ENCODE data around the gene RAMP1.
"Not testable (repeated sequence)": the region's sequence is repeated elsewhere in the genome, so short reads cannot be mapped to it uniquely, and the experiment has no call there.

The RAMP1 gene

DNA sequence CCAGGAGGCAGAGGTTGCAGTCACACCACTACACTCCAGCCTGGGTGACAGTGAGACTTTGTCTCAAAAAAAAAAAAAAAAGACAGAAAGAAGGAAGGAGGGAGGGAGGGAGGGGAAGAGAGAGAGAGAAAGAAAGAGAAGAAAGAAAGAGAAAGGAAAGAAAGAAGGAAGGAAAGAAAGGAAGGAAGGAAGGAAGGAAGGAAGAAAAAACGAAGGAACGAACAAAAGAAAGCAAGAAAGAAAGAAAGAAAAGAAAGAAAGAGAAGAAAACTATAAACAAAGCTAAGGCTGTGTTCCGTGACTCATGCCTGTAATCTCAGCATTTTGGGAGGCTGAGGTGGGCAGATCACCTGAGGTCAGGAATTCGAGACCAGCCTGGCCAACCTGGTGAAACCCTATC, 91.9 kb downstream of the RAMP1 start:
- not testable (repeated sequence) for DNase-seq (ENCODE audit: low read depth in 2 of 2)

DNA sequence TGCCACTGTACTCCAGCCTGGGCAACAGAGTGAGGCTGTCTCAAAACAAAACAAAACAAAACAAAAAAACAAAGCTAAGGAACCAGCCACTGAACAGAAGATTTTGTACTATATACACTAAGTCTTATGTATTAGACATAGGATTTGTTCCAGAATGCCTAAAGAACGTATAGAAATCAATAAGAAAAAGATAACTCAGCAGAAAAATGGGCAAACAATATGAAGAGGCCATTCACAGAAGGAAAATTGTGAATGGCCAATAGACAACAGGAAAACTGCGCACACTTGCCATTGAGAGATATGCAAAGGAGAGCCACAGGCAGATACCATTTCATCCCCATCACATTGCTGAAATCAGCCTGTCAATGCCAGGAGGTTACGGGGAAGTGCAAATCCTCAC, 92.5 kb downstream of the RAMP1 start:
- DNase-seq (ENCODE audit: low read depth in 2 of 2), result no peak

DNA sequence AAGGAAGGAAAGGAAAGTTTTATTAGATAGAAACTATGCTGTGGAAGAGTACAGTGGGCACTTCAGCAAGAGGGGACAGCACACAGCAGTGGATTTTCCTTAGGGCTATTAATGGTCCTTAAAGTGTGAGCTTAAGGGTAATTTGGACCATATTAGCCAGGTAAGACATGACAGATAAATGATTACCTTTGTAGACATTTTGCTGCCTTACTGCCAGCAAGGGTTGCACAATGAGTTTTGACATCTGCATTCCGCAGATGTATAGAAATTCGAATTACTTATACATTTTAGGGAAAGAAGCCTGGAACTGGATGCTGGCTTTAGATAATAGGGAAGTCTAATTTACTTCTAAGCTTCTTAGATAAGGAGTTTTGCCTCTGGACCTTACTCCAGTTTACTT, 93.4 kb downstream of the RAMP1 start:
- no peak for DNase-seq (ENCODE audit: low read depth in 2 of 2)

DNA sequence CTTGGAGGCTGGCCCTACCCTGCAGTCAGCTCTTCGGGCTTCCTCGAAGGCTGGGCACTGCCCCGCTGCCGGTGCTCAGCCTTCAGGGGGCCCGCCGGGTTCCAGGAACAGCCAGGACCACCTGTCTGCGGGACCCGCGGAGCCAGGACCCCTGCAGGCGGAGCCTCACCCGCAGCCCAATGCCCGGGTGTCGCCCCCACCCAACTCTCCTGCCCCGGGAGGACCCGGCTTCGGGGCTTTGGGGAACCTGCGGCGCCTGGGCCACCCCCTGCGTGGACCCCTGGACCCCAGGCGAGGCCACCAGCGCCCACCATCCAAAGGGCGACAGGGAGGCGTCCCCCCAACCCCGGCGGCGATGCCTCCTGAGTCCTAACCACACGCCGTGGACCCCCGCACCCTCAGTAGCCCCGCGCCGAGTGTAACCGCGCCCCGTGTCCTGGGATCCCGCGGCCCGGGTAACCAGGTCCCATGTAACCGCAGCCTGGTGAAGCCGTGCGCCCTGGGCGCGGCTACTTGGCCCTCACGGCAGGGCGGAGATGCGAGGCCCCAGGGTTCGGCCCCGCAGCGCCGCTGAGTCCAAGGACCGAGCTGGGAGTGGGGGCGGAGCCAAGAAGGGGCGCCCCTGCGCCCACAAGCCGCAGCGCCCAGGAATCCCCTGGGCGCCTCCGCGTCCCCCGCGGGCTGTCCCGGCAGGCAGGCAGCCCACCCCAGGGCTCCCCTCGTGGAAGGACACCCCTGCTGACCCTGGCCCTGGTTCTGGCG, 96.4 kb downstream of the RAMP1 start:
- no peak for DNase-seq (ENCODE audit: low read depth in 2 of 2)

DNA sequence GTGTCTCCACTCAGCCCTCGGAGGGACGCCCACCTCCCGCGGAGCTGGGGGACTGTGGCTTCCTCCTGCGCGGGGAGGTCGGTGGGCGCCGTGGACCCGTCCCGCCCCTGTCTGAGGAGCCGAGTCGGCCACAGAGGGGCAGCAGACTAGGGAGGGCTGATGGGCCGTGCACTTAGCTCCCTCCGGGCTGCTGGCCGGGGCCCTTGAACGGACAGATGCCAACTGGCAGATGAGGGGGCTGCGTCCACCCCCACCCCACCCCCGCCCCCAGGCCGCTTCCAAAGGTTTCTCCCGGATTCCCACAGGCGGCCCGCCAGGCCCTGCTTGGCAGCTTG, 96.9 kb downstream of the RAMP1 start:
- DNase-seq (ENCODE audit: low read depth in 2 of 2), result no peak

DNA sequence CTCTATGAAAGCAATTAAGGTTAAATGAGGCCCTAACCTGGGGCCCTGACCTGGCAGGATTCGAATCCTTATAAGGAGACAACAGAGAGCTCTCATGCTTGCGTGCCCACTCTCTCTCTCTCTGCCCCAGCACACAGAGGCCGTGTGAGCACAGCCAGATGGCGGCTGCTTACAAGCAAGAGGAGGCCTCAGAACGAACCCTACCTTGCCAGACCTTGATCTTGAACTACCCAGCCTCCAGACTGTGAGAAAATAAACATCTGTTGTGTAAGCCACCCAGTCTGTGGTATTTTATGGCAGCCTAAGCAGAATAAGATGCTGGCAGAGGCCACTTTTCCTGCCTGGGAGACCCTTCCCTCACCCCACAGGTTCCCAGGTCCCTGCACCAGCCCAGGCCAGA, 102.2 kb downstream of the RAMP1 start:
- no peak for DNase-seq (ENCODE audit: low read depth in 2 of 2)

All from stimulated activated CD8-positive, alpha-beta memory T cell treated with anti-CD3 and anti-CD28 coated beads, Interleukin-2, amount 100 ng/mL, for 48 hours (primary cell).